Nephron (organoid): Measurements from ENCODE around the gene FUT3.

Source experiments
- H3K27ac Mint-ChIP-seq, 3 experiments: 2 replicates each; pipeline ENCODE4 v1.8.0; 2020; ENCODE audit warnings: mixed read lengths in 3 of 3, mild to moderate bottlenecking in 2 of 3, moderate library complexity in 1 of 3
- H3K27me3 Mint-ChIP-seq: 2 replicates; pipeline ENCODE4 v1.8.0; 2021; ENCODE audit warnings: low read depth, mild to moderate bottlenecking, moderate library complexity, mixed read lengths
- H3K36me3 Mint-ChIP-seq: 2 replicates; pipeline ENCODE4 v1.8.0; 2020; ENCODE audit warnings: low read depth, mixed read lengths
- H3K4me1 Mint-ChIP-seq: 2 replicates; pipeline ENCODE4 v1.8.0; 2020; ENCODE audit warnings: mixed read lengths
- H3K4me3 Mint-ChIP-seq, 3 experiments: 2 replicates each; pipeline ENCODE4 v1.8.0; 2020; ENCODE audit warnings: mild to moderate bottlenecking in 3 of 3, mixed read lengths in 3 of 3, moderate library complexity in 2 of 3
- H3K9me3 Mint-ChIP-seq: 2 replicates; pipeline ENCODE4 v1.8.0; 2020; ENCODE audit warnings: mixed read lengths
- CTCF ChIP-seq, 3 experiments: fragments of 200-600 bp; sonication (generic); IDR thresholded peaks; one replicate each; pipeline ENCODE4 v1.5.0; 2021; ENCODE audit warnings: antibody characterized with exemption in 3 of 3; ENCODE audit not compliant: unreplicated experiment in 3 of 3

The FUT3 gene

GRCh38 chr19:5811117-5811516, 40.1 kb downstream of the FUT3 start:
- no peak overlapping the region for H3K4me3 Mint-ChIP-seq
- no peak overlapping the region for H3K27ac Mint-ChIP-seq
- peaks cover 28% of the 10 kb centered on the region for H3K27me3 Mint-ChIP-seq
- no peaks in the 10 kb centered on the region for H3K4me1 Mint-ChIP-seq
- no peak for TF ChIP-seq CTCF (IDR thresholded peaks at IDR 0.05; ENCODE audit: unreplicated experiment in 3 of 3)
- H3K9me3 Mint-ChIP-seq = no peaks in the 10 kb centered on the region
- H3K36me3 Mint-ChIP-seq = no peaks in the 10 kb centered on the region

GRCh38 chr19:5809469-5809868, 41.8 kb downstream of the FUT3 start:
- Mint-ChIP-seq H3K4me1 (no peaks in the 10 kb centered on the region), H3K27me3 (peaks cover 35% of the 10 kb centered on the region), H3K27ac (no peak overlapping the region), H3K36me3 (no peaks in the 10 kb centered on the region), H3K9me3 (no peaks in the 10 kb centered on the region), H3K4me3 (no peak overlapping the region)
- no peak for TF ChIP-seq CTCF (IDR thresholded peaks at IDR 0.05; ENCODE audit: unreplicated experiment in 3 of 3)

GRCh38 chr19:5809053-5809452, 42.2 kb downstream of the FUT3 start:
- Mint-ChIP-seq H3K9me3 (no peaks in the 10 kb centered on the region), H3K27me3 (peaks cover 39% of the 10 kb centered on the region), H3K4me1 (no peaks in the 10 kb centered on the region), H3K36me3 (no peaks in the 10 kb centered on the region), H3K4me3 (no peak overlapping the region), H3K27ac (no peak overlapping the region)
- TF ChIP-seq CTCF (IDR thresholded peaks at IDR 0.05; ENCODE audit: unreplicated experiment in 3 of 3) = no peak

- H3K27ac Mint-ChIP-seq = no peak overlapping the region
- H3K36me3 Mint-ChIP-seq = no peaks in the 10 kb centered on the region
- TF ChIP-seq CTCF (IDR thresholded peaks at IDR 0.05; ENCODE audit: unreplicated experiment in 3 of 3) = no peak
- H3K4me1 Mint-ChIP-seq = peaks cover 4% of the 10 kb centered on the region
- peaks cover 47% of the 10 kb centered on the region for H3K27me3 Mint-ChIP-seq
- H3K4me3 Mint-ChIP-seq = no peak overlapping the region
- H3K9me3 Mint-ChIP-seq = no peaks in the 10 kb centered on the region
Observed at GRCh38 chr19:5808120-5808816, 43.0 kb downstream of the FUT3 start.

- peaks cover 49% of the 10 kb centered on the region for H3K27me3 Mint-ChIP-seq
- H3K36me3 Mint-ChIP-seq = no peaks in the 10 kb centered on the region
- H3K4me1 Mint-ChIP-seq = peaks cover 13% of the 10 kb centered on the region
- H3K4me3 Mint-ChIP-seq = peak overlapping the region in 1 of 3 experiments; percentile 11
- TF ChIP-seq CTCF (IDR thresholded peaks at IDR 0.05; ENCODE audit: unreplicated experiment in 3 of 3) = no peak
- H3K9me3 Mint-ChIP-seq = no peaks in the 10 kb centered on the region
- H3K27ac Mint-ChIP-seq = peak overlapping the region in 1 of 3 experiments; percentile 5
Observed at GRCh38 chr19:5806905-5807304, 44.3 kb downstream of the FUT3 start.

- Mint-ChIP-seq H3K4me1 (peaks cover 16% of the 10 kb centered on the region), H3K4me3 (peak overlapping the region in 2 of 3 experiments; percentile 57 to 68), H3K36me3 (no peaks in the 10 kb centered on the region), H3K27ac (no peak overlapping the region), H3K27me3 (peaks cover 49% of the 10 kb centered on the region), H3K9me3 (no peaks in the 10 kb centered on the region)
- TF ChIP-seq CTCF (IDR thresholded peaks at IDR 0.05; ENCODE audit: unreplicated experiment in 3 of 3) = no peak
Observed at GRCh38 chr19:5806133-5806489, 45.1 kb downstream of the FUT3 start.
